Measurements from ENCODE around the gene KRTAP5-7. TPM values are rescaled to one million over a fixed set of nuclear protein-coding genes. Genes with fewer than 3 reads are reported as not detected.

KRTAP5-7 gene
- polyA plus RNA-seq, 3 donors from 2014 or later, result not detected

DNA sequence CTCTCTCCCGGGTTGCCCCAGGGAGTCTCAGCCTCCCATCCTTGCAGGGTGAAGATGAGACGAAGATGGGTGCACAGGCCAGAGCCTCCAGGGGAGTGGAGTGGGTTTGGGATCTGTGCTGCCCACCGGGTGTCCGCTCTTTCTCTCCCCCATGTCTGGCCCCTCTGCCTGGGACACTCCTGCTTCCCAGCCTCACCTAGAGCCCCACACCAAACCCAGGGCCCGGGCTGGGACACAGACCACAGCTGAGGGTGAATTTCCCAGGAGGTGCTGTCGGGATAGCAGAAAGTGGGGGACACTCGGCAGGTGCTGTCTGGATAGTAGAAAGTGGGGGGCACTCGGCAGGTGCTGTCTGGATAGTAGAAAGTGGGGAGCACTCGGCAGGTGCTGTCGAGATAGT lies 25.0 kb upstream of the KRTAP5-7 start:
- no peak for DNase-seq
- Mint-ChIP-seq H3K4me3 (no peak overlapping the region), H3K27ac (no peak overlapping the region), H3K4me1 (no peaks in the 10 kb centered on the region), H3K36me3 (peaks cover 41 to 64% (median 47%) of the 10 kb centered on the region in 3 donors), H3K27me3 (ENCODE audit: low read depth in 3 of 3) (peaks cover 0 to 2% (median 0%) of the 10 kb centered on the region in 3 donors), H3K9me3 (peaks cover 0 to 3% (median 0%) of the 10 kb centered on the region in 6 donors)

- no peak for DNase-seq
- Mint-ChIP-seq H3K4me3 (no peak overlapping the region), H3K4me1 (no peaks in the 10 kb centered on the region), H3K27ac (no peak overlapping the region), H3K36me3 (peaks cover 36 to 63% (median 49%) of the 10 kb centered on the region in 3 donors), H3K27me3 (ENCODE audit: low read depth in 3 of 3) (peaks cover 0 to 2% (median 0%) of the 10 kb centered on the region in 3 donors), H3K9me3 (peaks cover 0 to 4% (median 0%) of the 10 kb centered on the region in 6 donors)
These were observed 24.1 kb upstream of the KRTAP5-7 start for GRCh38 chr11:71502871-71503435.

DNA sequence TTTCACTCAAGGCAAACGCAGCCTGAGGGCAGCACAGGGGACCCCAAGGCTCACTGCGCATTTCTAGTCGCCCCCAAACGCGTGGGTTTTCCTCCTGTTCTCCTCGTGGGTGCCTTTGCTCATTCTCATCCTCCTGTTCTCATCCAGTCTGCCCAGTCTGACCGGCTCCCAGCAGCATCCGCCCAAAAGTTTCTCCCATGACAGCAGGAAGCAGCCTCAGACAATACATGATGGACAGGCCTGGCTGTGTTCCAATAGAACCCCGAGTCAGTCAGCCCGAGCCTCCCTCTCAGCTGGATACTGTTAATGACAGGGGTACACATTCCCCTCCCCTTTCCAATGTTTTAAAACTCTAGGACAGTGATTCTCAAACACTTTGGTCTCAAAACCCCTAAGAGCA lies 22.5 kb upstream of the KRTAP5-7 start:
- no peaks in the 10 kb centered on the region for H3K4me1 Mint-ChIP-seq
- H3K27me3 Mint-ChIP-seq (ENCODE audit: low read depth in 3 of 3), result peaks cover 0 to 2% (median 0%) of the 10 kb centered on the region in 3 donors
- H3K36me3 Mint-ChIP-seq, result peaks cover 39 to 50% (median 50%) of the 10 kb centered on the region in 3 donors
- DNase-seq, result no peak
- H3K27ac Mint-ChIP-seq, result no peak overlapping the region
- no peak overlapping the region for H3K4me3 Mint-ChIP-seq
- H3K9me3 Mint-ChIP-seq, result peaks cover 6 to 16% (median 9%) of the 10 kb centered on the region in 6 donors

GRCh38 chr11:71505001-71505400 lies 22.1 kb upstream of the KRTAP5-7 start:
- Mint-ChIP-seq H3K36me3 (peaks cover 42 to 53% (median 49%) of the 10 kb centered on the region in 3 donors), H3K27ac (no peak overlapping the region), H3K27me3 (ENCODE audit: low read depth in 3 of 3) (peaks cover 0 to 4% (median 0%) of the 10 kb centered on the region in 3 donors), H3K4me3 (no peak overlapping the region), H3K9me3 (peaks cover 11 to 20% (median 14%) of the 10 kb centered on the region in 6 donors), H3K4me1 (no peaks in the 10 kb centered on the region)
- DNase-seq, result no peak

GRCh38 chr11:71505781-71506180 lies 21.3 kb upstream of the KRTAP5-7 start:
- Mint-ChIP-seq H3K9me3 (peaks cover 11 to 27% (median 18%) of the 10 kb centered on the region in 6 donors), H3K27ac (no peak overlapping the region), H3K4me3 (no peak overlapping the region), H3K27me3 (ENCODE audit: low read depth in 3 of 3) (peaks cover 0 to 4% (median under 1%) of the 10 kb centered on the region in 3 donors), H3K36me3 (peaks cover 34 to 46% (median 41%) of the 10 kb centered on the region in 3 donors), H3K4me1 (no peaks in the 10 kb centered on the region)
- no peak for DNase-seq

DNA sequence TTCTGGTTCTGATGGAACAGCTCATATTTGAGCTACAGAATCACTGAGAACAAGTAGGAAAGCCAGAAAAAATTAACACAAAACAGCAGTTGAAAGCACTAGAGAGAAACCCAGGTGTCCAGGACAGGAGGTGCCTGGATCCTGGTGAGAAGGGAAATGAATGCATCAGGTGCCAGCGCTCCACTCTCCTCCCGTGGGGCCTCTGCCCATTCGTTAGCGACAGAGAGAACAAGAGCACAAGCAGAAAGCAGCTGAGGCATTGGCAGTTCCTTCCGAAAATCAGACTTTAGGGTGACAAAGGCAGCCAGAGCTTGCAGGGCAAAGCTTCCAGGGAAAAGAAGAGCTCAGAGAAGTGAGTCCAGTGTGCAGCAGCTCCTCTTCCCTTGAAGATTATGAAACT lies 20.0 kb upstream of the KRTAP5-7 start:
- peaks cover 34 to 46% (median 41%) of the 10 kb centered on the region in 3 donors for H3K36me3 Mint-ChIP-seq
- H3K27me3 Mint-ChIP-seq (ENCODE audit: low read depth in 3 of 3), result peaks cover 0 to 4% (median 4%) of the 10 kb centered on the region in 3 donors
- H3K4me3 Mint-ChIP-seq, result no peak overlapping the region
- no peak for DNase-seq
- H3K27ac Mint-ChIP-seq, result no peak overlapping the region
- H3K4me1 Mint-ChIP-seq, result no peaks in the 10 kb centered on the region
- H3K9me3 Mint-ChIP-seq, result peaks cover 15 to 36% (median 22%) of the 10 kb centered on the region in 6 donors

DNA sequence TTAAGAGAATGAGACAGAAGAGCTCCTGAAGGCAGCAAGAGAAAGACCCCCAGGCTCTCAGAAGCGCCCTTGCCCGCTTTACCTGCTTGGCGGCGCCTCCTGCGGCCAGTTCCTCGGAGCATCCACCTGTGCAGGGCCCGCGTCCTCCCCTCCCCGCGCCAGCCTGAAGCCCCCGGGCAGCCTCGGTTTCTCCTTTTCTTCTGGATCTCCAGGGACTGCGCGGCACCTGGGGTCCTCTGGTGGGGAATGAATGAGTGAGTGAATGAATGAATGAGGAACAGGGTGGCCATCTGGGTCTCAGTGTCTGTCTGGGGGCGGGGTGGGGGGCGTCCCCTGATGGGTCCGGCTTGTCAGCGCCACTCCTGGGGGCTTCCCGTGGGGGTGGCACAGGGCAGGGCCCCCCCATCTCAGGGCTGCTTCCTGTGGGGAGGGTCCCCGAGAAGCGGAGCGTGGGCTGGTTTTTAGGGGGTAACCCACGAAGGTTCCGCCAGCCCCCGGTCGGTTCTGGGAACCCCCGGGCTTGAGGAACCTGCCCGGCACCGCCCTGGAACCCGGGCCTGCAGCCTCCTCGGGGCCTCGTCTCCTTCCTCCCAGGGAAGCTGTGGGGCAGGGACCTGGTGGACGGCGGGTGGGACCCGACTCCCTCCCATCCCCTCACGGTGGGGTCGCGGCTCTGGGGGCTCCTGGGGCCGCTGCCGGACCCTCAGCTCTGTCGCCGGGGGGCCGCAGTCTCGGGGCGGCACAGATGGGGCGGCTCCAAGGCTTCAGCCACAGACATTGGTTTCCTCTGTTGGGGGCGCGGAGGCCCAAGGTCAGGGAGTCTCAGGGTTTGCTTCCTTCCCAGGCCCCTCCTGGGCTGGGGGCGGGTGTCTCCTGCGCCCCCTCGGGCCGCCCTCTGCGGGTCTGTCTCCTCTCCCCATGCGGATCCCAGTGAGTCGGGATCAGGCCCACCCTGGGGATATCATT lies 8.3 kb upstream of the KRTAP5-7 start:
- Mint-ChIP-seq H3K4me3 (no peak overlapping the region), H3K27ac (no peak overlapping the region), H3K36me3 (no peaks in the 10 kb centered on the region), H3K27me3 (ENCODE audit: low read depth in 3 of 3) (no peaks in the 10 kb centered on the region), H3K4me1 (no peaks in the 10 kb centered on the region), H3K9me3 (peaks cover 0 to 2% (median 1%) of the 10 kb centered on the region in 6 donors)
- DNase-seq, result no peak

DNA sequence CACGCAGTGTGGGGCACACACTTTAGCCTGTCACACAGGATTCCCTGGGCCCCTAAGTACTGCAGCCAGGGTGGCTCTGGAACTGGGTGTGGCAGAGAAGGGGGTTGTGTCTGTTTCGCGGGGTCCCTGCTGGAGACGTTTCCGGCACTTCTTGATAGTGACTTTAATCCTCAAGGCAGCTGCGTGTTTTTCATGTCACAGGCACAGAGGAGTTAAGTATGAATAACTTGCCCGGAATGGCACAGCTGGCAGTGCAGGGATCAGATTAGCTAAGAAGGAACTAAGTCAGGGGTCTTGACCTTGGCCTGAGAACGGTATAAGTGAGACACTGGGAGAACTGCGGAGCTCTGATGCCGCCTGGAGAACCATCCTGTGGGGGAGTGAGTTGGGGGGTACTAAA lies 7.5 kb upstream of the KRTAP5-7 start:
- Mint-ChIP-seq H3K4me1 (no peaks in the 10 kb centered on the region), H3K4me3 (no peak overlapping the region), H3K27me3 (ENCODE audit: low read depth in 3 of 3) (no peaks in the 10 kb centered on the region), H3K27ac (no peak overlapping the region), H3K9me3 (no peaks in the 10 kb centered on the region), H3K36me3 (no peaks in the 10 kb centered on the region)
- DNase-seq, result no peak

GRCh38 chr11:71525188-71525937 lies 1.7 kb upstream of the KRTAP5-7 start:
- Mint-ChIP-seq H3K9me3 (peaks cover 0 to 2% (median 0%) of the 10 kb centered on the region in 6 donors), H3K27ac (no peak overlapping the region), H3K4me3 (no peak overlapping the region), H3K36me3 (no peaks in the 10 kb centered on the region), H3K27me3 (ENCODE audit: low read depth in 3 of 3) (peaks cover 0 to 9% (median 4%) of the 10 kb centered on the region in 3 donors), H3K4me1 (no peaks in the 10 kb centered on the region)
- no peak for DNase-seq

DNA sequence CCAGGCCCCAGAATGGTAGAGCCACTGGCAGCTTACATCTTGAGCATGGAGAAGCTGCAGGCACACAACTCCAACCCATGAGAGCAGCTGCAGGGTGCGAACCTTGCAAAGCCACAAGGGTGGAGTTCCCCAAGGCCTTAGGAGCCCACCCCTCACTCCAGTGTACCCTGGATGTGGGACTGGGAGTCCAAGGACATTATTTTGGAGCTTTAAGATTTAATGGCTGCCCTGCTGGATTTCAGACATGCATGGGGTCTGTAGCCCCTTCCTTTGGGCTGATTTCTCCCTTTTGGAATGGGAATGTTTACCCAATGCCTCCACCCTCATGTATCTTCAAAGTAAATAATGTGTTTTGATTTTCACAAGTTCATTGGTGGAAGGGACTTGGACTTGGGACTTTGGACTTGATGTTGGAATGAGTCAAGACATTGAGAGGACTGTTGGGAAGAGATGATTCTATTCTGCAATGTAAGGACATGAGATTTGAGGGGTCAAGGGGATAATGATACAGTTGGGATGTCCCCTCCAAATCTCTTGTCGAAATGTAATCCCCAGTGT lies 1.1 kb upstream of the KRTAP5-7 start:
- Mint-ChIP-seq H3K4me3 (no peak overlapping the region), H3K9me3 (peaks cover 0 to 2% (median 0%) of the 10 kb centered on the region in 6 donors), H3K27ac (no peak overlapping the region)

DNA sequence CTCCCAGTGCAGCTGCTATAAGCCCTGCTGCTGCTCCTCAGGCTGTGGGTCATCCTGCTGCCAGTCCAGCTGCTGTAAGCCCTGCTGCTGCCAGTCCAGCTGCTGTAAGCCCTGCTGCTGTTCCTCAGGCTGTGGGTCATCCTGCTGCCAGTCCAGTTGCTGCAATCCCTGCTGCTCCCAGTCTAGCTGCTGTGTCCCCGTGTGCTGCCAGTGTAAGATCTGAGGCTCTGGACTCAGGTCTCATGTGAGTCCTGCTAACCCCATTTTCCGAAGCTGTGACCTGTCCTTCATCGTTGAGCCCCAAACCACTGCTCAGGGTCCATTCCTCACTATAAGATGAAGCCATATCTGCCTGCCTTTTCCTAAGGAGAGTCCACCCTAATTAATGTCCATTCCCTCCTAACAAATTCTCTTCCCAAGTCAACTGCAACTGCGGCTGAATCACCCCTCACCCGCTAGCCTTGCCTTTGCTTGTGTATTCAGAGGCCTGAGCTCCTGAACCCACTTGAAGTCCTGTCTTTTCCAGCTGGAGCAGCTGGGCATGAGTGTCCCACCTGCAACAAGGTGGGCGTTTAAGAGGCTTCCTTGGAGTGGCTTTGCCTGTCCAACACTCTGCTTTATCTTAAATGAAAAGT lies 626 bp downstream of the KRTAP5-7 start:
- H3K27ac Mint-ChIP-seq, result no peak overlapping the region
- H3K4me3 Mint-ChIP-seq, result no peak overlapping the region
- DNase-seq, result no peak
- no peaks in the 10 kb centered on the region for H3K36me3 Mint-ChIP-seq
- H3K27me3 Mint-ChIP-seq (ENCODE audit: low read depth in 3 of 3), result peaks cover 0 to 12% (median 4%) of the 10 kb centered on the region in 3 donors
- no peaks in the 10 kb centered on the region for H3K4me1 Mint-ChIP-seq
- H3K9me3 Mint-ChIP-seq, result peaks cover 0 to 2% (median 0%) of the 10 kb centered on the region in 6 donors

More for the DNA sequence above, 1.1 kb upstream of the KRTAP5-7 start:
- DNase-seq, result no peak
- Mint-ChIP-seq H3K27me3 (ENCODE audit: low read depth in 3 of 3) (peaks cover 0 to 9% (median 4%) of the 10 kb centered on the region in 3 donors), H3K4me1 (no peaks in the 10 kb centered on the region), H3K36me3 (no peaks in the 10 kb centered on the region)

DNA sequence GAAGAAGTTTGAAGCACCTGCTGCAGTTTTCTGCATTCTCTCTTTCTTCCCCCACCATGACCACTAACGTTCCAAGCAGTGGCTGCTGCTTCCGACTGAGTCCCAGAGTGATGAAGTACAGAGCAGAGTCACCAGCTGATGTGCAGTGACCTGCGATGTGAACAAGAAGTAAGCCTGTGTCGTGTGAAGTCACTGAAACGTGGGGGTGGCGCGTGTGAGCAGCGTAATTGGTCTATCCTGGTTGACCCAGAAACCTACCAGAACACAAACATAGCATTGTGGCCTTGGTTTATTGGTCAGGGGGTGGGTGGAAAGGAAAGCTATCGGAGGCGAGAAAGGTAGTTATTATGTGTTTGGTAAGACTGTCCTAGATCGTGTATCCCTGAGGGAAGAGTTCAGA lies 3.5 kb downstream of the KRTAP5-7 start:
- no peaks in the 10 kb centered on the region for H3K36me3 Mint-ChIP-seq
- H3K27ac Mint-ChIP-seq, result no peak overlapping the region
- no peak overlapping the region for H3K4me3 Mint-ChIP-seq

DNA sequence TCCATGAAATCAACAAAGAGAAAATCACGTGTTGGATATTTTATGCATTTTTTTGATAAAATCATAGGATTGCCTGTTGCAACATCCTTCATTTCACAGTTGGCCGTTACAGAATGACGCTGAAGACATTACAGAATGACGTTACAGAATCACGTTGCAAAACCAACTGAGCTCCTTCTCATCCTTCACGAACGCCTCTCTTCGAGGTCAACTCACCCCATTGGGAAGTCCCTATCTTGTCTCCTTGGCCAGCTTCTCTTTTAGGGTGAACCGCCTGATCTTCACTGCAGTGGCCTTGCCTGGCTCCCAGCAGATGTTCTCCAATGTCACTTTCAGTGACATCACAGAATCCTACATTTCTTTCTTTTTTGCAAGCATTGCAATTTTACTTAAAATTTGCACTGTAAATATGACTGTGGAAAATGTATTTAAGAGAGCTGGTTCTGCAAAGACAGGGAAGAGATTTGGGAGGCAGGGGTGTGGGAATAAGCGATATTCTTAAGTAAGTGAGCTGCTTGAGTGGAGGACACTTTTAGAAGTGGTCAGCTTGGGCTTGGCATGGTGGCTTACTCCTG lies 5.1 kb downstream of the KRTAP5-7 start:
- no peak overlapping the region for H3K27ac Mint-ChIP-seq
- DNase-seq, result no peak
- H3K4me1 Mint-ChIP-seq, result no peaks in the 10 kb centered on the region
- no peaks in the 10 kb centered on the region for H3K9me3 Mint-ChIP-seq
- H3K36me3 Mint-ChIP-seq, result no peaks in the 10 kb centered on the region
- H3K27me3 Mint-ChIP-seq (ENCODE audit: low read depth in 3 of 3), result peaks cover 2 to 12% (median 3%) of the 10 kb centered on the region in 3 donors
- H3K4me3 Mint-ChIP-seq, result no peak overlapping the region

More for the DNA sequence above, 3.5 kb downstream of the KRTAP5-7 start:
- no peaks in the 10 kb centered on the region for H3K9me3 Mint-ChIP-seq
- no peaks in the 10 kb centered on the region for H3K4me1 Mint-ChIP-seq
- peaks cover 2 to 12% (median 3%) of the 10 kb centered on the region in 3 donors for H3K27me3 Mint-ChIP-seq (ENCODE audit: low read depth in 3 of 3)
- no peak for DNase-seq

Data from immature natural killer cell (primary cell).